Measurements from ENCODE around the gene FSHR. TPM values are rescaled to one million over a fixed set of nuclear protein-coding genes. Genes with fewer than 3 reads are reported as not detected.

Gene FSHR
- total RNA-seq, 2 donors from 2014 or later = 0.28 to 1.1 TPM

DNA sequence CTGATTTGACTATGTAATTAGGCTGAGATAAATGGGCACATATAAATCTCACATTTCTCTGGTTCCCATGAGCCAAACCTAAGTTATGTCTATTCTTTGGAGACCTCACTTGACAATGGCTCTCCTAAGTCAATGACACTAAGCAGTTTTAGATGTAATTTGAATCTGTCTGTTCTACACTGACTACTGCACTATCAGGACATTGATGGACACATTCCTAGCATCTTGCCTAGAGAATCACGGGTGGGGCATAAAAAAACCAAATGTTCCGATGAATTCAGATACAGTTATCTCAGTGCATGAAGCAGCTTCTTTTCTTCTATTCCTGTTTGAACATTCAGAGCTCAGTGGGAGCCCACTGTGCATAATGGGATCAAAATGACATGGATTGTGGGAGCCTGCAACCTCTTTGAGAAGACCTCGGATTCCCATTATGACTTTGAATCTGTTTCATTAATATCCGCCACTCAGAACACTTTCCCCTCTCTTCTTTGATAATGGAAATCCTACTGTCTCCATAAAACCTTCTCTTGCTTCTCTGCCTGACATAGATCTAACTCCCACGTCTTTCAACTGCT is 110.8 kb downstream of the FSHR start:
- no peaks in the 10 kb centered on the region for H3K9me3 ChIP-seq
- no peak for DNase-seq (ENCODE audit: low spot score)
- no peaks in the 10 kb centered on the region for H3K27me3 ChIP-seq
- H3K4me1 ChIP-seq = peaks cover 0 to 10% of the 10 kb centered on the region in 2 donors
- H3K4me3 ChIP-seq = no peak overlapping the region
- no peak overlapping the region for H3K27ac ChIP-seq
- no peaks in the 10 kb centered on the region for H3K36me3 ChIP-seq
- TF ChIP-seq, protein P1, sequence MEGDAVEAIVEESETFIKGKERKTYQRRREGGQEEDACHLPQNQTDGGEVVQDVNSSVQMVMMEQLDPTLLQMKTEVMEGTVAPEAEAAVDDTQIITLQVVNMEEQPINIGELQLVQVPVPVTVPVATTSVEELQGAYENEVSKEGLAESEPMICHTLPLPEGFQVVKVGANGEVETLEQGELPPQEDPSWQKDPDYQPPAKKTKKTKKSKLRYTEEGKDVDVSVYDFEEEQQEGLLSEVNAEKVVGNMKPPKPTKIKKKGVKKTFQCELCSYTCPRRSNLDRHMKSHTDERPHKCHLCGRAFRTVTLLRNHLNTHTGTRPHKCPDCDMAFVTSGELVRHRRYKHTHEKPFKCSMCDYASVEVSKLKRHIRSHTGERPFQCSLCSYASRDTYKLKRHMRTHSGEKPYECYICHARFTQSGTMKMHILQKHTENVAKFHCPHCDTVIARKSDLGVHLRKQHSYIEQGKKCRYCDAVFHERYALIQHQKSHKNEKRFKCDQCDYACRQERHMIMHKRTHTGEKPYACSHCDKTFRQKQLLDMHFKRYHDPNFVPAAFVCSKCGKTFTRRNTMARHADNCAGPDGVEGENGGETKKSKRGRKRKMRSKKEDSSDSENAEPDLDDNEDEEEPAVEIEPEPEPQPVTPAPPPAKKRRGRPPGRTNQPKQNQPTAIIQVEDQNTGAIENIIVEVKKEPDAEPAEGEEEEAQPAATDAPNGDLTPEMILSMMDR (IDR thresholded peaks at IDR 0.05) = no peak

DNA sequence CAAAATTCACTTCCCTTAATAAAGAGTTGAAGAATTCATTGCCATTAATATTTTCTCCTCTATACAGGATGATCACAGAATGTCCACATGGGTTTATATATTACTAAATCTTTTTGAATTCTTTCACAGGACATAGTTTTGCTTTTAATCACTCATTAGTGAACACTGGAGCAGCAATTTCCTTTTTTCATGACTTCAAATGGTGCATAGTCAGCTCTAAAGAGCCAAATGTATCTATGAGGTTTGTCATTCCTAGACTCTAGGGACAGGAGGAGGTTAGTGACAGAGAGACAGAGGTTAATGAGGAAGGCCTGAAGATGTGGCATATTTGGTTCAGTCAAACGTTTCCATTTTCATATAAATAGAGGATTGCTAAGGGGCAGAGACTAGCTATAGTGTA is 111.8 kb downstream of the FSHR start:
- TF ChIP-seq, protein P1 (IDR thresholded peaks at IDR 0.05) = no peak
- no peaks in the 10 kb centered on the region for H3K36me3 ChIP-seq
- no peaks in the 10 kb centered on the region for H3K9me3 ChIP-seq
- DNase-seq (ENCODE audit: low spot score) = no peak
- H3K4me3 ChIP-seq = no peak overlapping the region
- H3K4me1 ChIP-seq = peaks cover 0 to 10% of the 10 kb centered on the region in 2 donors
- H3K27ac ChIP-seq = no peak overlapping the region
- H3K27me3 ChIP-seq = no peaks in the 10 kb centered on the region

DNA sequence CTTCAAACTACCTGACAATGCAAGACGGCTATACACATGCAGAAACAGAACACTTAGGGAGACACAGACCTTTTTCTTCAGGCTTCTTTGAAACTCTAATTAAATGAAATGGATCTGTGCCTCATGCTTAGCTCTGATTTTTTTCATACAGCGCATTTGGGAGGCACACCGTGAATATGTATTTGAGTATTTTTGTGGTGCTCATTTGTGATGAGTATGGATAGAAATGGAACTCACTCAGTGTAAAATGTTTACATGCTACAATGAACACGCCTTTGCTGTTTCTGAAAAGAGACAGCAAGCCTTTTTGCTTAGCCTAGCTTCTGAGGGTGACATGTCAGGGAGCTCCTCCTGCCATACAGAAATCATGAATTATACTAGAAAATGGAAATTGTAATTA is 113.3 kb downstream of the FSHR start:
- H3K27ac ChIP-seq = no peak overlapping the region
- no peaks in the 10 kb centered on the region for H3K36me3 ChIP-seq
- H3K27me3 ChIP-seq = no peaks in the 10 kb centered on the region
- no peaks in the 10 kb centered on the region for H3K9me3 ChIP-seq
- H3K4me3 ChIP-seq = no peak overlapping the region
- peaks cover 0 to 10% of the 10 kb centered on the region in 2 donors for H3K4me1 ChIP-seq
- DNase-seq (ENCODE audit: low spot score) = no peak
- TF ChIP-seq, protein P1 (IDR thresholded peaks at IDR 0.05) = no peak

DNA sequence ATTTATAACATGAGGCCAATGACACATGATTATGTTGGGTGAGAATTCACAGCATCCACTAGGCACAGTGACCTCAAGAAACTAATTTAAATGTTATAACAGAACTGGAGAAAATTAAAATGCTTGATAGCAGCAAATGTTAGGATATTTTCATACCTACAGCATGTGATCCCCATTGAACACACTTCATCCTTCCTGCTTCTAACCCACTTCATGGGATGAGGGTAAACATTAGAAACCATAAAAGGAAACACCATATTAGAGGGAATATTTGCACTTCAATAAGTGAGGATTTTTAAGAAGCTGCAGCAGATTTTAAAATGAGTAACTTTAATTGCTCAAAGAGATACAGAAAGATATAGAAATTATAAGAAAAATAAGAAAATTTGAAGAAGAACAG is 117.1 kb downstream of the FSHR start:
- TF ChIP-seq, protein P1 (IDR thresholded peaks at IDR 0.05) = no peak
- Histone ChIP-seq H3K4me1 (no peaks in the 10 kb centered on the region), H3K4me3 (no peak overlapping the region), H3K27me3 (no peaks in the 10 kb centered on the region), H3K36me3 (no peaks in the 10 kb centered on the region), H3K27ac (no peak overlapping the region), H3K9me3 (no peaks in the 10 kb centered on the region)
- DNase-seq (ENCODE audit: low spot score) = no peak

DNA sequence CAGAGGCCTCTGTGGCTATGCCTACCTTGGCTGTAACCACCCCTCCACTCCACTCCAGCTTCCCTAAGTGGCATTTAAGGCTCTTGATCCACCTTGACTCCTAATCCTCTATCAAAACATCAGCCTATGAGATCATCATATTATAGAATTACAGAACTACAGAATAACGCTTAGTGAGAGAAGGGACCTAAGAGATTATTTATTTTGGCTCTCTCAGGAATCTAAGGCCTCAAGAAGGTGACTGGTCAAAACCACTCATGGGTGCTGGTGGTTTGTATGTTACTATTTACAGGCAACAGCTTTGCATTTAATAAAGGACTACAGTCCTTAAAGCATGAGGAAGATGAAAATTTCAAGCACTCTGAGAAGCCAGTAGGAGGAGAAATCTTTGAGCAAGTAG is 118.8 kb downstream of the FSHR start:
- no peak for DNase-seq (ENCODE audit: low spot score)
- H3K9me3 ChIP-seq = no peaks in the 10 kb centered on the region

More for the DNA sequence above, 118.8 kb downstream of the FSHR start:
- no peak overlapping the region for H3K4me3 ChIP-seq
- TF ChIP-seq, protein P1 (IDR thresholded peaks at IDR 0.05) = no peak
- H3K27me3 ChIP-seq = no peaks in the 10 kb centered on the region
- H3K27ac ChIP-seq = no peak overlapping the region
- H3K4me1 ChIP-seq = no peaks in the 10 kb centered on the region
- no peaks in the 10 kb centered on the region for H3K36me3 ChIP-seq
